HL-60/S4 treated with retinoic acid at 250 ng/mL for 4 days and 3 days (cell line): ENCODE data around the gene CCBE1.

Experiments used
- in situ Hi-C: fragments of 300-500 bp; cut with MboI; formaldehyde crosslinking; loops from 2 replicates; pipeline ENCODE4 v1.7.0; 2022; ENCODE audit warnings: low sequenced_read_pairs

The CCBE1 gene

DNA sequence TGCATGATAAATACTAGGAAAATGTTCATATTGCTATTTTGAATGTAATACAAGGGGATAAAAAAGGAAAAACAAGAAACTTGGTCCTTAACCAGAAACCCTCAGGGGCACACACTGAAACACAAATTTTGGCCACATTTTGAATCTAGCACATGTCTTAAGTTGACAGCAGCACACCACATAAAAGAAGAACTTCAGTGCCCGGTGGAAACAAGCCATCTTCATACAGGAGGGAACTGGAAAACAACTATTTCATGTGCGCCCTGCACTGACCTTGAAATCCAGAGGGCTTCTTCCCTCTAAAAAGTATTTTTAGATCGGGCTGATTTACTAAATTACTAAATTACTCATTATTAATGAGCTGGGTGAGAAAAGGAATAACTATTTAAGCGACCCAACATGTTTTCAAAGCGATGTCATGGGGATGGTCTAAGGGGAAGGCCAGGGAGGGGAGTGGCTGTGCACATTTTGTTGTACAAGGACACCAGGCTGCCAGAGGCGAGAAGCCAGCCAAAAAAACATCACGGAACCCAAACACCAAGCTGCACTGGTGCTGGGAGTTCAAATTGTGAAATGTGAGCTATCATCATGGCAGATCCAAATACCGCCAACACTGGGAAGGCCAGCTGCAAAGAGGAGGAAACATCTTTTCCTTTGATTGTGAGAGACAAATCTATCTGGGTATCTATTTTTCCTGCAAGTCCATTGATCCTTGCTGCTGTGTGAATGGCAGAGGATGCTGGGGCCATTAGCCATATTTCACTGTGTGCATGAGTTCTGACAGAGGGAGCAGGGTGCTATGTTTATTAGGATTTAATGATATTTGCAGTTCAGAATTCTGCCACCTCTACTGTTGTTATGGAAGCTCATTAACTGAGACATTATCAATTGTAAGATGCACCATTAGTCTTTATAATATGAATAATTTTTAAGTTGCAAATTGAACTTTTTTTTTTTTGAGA lies 187.5 kb downstream of the CCBE1 start:
- in situ Hi-C loops = no loop called here

DNA sequence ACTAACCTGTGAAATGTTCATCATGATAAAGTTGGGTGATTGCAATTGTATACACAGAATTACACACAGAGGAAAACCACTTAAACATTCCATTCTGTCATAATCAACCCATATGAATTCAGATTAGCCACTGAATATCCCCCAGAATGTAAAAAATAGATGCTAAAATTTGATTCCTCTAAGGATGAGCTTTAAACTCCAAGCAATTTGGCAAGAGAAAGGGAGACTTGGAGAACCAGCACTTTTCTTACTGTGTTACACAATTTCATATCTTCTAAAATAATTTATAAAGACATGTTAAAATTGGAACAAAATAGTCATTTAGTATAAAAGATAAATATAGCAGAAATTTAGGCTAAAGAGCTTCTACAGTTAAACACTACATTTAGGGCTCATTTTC lies 191.9 kb downstream of the CCBE1 start:
- in situ Hi-C loops = no loop called here

DNA sequence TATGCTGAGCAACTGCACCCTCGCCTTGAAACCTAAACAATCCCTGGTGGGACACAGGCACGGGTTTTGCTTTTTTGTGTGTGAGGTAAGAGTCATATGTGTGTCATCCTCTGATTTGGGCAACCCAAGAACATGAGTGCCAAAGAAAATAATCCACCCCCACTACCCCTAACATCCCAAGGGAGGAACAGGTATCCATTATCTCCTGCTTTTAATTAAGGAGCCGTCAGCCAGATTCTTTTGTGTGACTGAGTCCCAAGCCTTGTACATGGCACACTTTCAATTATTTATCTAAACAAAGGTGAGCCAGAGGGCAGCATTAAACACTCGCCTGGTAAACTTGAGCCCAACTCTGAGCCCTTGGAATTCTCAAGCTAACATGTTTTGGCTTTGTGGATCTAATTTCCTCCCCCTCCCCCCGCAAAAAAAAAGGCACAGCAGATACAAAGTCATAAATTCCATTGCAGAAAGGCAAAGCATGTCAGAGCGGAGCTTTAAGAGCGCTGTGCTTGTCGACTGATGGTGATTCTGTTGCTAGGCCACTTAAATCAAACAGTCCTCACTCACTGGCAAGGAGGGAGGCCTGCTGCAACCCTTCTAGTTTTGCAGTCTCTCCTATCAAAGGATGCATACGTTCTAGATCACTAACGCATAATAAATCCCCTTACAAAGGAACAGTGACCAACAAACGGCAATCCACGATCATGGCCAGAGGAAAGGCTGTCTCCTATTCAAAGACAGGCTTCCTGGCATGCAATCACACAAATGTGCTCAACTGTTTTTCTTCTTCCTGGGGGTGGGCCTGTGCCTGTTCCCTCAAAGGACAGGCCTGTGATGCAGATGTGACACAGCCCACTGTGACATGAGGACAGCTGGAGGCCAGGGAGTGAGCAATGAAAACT lies 194.7 kb downstream of the CCBE1 start:
- in situ Hi-C loops = no loop called here

DNA sequence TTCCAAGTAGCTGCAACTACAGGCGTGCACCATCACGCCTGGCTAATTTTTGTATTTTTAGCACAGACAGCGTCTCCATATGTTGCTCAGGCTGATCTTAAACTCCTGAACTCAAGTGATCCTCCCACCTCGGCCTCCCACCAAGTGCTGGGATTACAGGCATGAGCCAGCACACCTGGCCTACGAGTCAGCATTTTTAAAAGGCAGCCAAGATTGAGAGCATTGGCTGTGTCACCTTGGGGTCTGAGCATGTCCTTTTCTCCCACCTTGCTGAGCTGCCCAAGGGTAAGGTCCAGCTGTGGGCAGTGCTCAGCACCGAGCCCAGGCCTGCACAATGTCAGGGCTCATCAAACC lies 195.3 kb downstream of the CCBE1 start:
- in situ Hi-C loops = no loop called here

DNA sequence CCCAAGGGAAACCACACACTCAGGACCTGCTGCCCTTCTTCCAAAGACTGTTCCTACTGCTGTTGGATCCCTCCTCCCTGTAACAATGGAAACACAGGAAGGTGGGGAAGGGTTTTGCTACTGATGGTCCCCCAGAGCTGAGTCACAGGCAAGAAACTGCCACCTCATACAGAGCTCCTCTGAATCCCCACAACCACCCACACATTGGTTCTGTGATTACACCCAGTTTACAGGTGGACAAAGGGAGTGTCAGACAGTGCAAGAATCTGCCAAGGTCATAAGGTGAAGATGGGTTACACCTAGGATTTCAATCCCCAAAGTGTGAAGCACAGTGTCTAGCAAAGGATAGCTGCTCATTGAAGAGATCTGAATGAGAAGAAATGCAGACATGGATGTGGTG lies 196.5 kb downstream of the CCBE1 start:
- in situ Hi-C loops = no loop called here

DNA sequence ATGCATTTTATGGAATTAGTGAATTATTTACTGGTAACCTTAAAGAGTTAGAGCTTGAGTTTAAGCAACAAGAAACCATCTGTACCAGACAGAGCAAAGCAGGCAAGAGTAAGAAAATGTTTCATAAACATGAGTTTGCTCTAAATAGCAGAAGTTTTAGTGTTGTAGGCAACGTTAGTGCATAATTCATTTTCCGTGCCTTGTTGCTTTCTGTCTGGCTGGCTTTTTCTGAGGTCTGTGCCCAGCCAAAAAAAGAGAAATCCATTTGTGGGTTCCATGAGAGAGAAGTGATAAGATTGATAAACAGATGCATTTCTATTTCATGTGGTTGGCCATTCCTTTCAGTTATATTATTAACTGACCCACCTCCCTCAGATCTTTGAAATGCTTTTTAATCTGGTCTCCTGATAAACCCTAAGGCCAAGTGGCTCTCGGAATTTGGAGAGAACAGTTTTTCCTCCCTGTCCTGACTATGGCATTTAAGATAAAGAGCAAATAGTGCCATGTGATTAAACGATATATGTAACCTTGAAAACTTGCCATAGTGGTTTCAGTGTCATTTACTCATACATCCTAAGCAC lies 198.6 kb downstream of the CCBE1 start:
- in situ Hi-C loops = no loop called here

DNA sequence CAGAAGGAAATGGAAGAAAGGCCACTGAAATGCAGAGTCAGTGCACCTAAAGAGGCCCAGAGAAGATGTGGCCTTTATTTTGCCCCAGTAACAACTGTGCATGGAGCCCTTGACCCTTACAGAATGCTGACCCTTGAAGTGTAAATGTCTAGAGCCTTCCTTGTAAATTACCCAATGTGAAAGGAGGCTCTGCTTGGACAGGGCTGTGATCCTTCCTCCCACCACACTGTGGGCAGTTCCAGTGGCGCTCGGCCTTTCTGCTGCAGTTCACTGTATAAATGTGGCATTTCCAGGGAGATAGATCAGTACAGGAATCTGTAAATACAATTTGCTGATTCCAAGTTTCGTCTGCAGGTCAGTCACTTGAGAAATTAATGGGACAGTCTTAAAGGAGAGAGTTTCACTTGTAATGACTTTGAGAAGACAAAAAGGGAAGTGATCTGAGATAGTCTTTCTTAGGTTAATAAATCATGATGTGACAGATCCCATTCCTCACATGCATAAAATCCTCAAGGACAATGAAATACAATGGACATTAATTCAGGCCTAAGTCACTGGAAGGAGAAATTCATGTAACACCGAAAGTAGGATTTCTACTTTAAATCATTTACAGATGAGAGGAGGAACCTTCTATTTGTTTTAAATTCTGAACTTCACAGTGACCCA lies 204.3 kb downstream of the CCBE1 start:
- in situ Hi-C loops = no loop called here

DNA sequence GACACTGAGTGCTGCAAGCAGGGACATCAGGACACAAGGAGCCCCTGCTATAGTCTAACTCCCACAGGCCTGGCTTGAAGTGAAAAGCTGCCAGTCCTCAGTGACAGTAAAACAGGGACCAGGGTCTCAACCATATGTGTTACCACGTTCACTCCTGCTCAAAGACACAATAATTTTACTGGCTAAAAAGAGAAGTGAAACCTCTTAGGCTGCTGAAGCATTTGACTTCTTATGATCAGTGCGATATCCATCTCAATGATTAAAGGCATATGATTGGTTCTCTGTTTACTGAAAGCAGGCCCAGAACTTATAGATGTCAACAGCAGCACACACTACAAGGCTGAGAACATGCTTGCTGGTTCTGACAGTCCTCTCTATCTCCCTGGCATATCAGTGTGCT lies 208.3 kb downstream of the CCBE1 start:
- in situ Hi-C loops = no loop called here

DNA sequence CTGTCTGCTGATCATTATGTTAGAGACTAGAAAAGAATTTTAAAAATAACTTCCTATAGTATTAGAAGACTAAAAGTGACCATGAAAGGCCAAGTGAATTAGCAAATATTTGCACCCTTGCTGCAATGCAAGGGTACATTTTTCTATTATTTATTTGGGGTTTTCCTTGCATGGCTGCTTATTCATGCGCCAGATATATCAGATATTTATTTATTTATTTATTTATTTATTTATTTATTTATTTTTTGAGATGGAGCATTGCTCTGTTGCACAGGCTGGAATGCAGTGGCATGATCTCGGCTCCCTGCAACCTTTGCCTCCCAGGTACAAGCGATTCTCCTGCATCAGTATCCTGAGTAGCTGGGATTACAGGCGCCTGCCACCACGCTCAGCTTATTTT lies 211.8 kb downstream of the CCBE1 start:
- in situ Hi-C loops = no loop called here

DNA sequence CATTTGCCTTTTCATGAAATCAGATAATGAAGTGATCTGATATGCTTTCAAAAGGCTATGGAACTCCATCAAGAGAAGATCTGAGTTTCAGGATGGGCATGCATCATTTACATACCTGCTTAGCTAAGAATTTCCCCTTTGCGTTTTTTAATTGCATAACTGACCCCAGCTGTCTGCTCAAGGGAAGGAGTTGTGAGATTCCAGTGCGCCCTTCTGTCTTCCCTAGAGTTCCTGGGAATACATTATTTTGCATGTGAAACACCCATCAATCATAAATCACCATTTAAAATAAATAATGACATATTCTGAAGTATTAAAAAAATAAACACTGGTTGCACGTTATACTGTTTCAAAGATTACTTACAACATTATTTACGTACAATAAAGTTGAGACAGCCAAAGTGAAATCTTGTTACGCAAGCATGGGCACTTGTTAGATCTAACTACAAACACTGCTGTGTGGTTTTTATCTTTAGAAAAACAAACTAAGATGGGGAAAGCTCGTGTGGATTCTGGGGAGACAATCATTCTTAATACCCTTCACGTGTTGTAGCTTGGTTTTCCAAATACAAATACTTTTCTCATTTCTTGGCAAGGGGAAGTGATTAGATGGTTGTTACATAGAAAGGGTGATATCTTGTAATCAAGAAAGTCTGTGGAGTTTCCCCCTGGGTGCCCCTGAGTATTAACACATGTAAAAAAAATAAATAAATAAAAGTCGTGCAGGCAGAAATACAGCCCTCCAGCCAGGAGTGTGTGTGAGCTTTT lies 212.5 kb downstream of the CCBE1 start:
- in situ Hi-C loops = no loop called here

DNA sequence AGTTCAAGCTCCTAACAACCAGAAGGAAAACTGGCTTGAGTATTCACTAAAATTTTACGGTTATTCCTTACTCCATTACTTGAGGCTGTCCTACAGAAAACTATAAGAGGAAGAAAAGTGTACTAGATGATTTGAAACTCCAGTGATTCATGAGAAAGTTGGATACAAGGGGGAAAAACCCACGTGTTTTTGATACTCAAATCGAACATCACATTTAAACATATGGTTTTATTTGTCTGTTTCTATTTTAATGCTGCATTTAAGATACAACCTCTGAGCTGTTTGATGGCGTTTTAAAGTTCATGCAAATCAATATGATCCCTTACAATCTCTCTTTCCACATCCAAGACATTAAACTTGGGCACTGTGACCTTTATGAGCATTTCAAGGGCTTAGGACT lies 213.1 kb downstream of the CCBE1 start:
- in situ Hi-C loops = no loop called here

DNA sequence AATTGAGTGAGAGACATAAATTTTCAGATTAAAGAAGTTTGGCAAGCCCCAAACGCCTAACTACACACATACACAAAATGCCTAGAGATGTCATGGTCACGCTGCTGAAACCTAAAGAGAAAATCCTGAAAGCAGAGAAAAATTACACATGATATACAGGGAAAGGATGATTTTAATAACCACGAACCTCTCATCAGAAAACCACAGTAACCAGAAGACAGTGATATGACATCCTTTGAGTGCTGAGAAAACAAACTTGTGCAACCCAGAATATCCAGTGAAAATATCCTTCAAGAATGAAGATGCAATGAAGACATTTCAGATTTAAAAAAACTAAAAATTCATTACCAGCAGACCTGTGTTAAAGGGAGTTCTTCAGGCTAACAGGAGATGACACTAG lies 215.8 kb downstream of the CCBE1 start:
- in situ Hi-C loops = no loop called here

DNA sequence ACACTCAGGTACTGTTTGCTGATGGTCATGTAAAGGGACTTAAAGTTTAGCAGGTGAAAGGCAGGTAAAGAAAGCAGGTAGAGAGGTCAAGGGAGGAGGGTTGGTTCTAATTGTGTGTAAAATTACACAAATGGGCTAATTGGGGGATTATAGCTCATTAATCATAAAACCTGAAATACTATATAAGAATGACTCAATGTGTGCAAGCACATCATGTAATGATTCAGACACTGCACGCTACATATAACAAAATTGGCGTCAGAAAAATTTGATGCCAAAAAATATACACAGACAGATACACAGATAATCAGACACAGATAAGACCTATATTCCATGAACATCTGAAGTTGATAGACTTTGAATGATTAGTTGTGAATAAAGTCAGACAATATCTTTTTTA lies 217.4 kb downstream of the CCBE1 start:
- in situ Hi-C loops = no loop called here

DNA sequence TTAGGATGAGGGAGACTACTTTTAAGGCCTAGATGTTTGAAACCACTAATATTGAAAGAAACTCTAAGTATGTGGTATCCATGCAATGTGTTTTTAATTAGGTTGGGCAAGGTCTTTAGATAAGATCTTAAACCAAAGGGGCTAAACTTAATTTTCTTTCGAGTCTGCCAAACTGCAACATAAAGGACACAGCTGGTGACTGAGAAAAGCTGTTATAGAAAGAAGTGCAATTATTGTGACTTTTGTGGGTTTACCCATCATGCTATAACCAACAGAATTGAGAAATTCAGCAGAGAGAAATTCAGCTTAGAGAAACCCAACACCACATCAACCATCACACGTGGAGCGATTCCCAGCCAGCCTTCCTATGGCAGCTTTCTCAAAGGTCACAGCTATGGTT lies 218.6 kb downstream of the CCBE1 start:
- in situ Hi-C loops = no loop called here

DNA sequence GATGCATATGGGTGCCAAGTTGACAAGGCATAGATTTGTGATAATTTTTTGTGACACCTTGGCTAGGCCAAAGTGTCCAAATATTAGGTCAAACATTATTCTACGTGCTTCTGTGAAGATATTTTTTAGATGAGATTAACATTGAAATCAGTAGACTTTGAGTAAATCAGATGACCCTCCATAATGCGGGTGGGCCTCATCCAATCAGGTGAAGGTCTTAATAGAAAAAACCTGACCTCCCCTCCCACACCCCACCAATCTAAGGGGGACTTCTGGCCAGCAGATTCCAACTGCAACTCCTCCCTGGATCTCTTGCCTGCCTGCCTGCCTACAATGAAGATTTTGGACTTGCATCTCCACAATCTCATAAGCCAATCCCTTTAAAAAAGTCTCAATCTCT lies 219.4 kb downstream of the CCBE1 start:
- in situ Hi-C loops = no loop called here

DNA sequence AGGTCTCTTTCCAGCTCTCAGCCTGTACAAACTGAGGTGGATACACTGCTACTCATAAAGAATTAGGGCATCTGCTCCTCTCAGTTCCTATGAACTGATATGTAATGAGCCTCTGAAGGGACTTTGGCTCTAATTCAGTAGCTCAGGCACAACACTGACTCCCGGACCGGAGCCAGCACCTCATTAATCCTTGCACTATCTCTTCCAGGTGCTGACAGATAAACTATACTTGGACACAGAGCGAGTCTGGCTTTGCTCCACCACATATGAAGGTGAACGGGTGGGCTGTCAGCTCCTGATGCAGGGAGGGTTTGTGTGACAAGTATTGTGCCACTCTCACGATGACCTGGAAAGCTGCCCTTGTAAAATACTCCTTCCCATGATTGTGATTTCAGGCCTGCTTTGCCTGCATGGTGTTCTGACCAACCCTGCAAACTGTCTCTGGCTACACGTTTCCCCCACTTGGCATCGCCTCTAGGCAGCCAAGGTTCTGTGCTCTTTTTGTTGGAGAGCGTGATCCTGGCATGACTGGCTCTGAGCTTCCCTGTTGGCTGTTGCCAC lies 226.6 kb downstream of the CCBE1 start:
- in situ Hi-C loops = no loop called here

DNA sequence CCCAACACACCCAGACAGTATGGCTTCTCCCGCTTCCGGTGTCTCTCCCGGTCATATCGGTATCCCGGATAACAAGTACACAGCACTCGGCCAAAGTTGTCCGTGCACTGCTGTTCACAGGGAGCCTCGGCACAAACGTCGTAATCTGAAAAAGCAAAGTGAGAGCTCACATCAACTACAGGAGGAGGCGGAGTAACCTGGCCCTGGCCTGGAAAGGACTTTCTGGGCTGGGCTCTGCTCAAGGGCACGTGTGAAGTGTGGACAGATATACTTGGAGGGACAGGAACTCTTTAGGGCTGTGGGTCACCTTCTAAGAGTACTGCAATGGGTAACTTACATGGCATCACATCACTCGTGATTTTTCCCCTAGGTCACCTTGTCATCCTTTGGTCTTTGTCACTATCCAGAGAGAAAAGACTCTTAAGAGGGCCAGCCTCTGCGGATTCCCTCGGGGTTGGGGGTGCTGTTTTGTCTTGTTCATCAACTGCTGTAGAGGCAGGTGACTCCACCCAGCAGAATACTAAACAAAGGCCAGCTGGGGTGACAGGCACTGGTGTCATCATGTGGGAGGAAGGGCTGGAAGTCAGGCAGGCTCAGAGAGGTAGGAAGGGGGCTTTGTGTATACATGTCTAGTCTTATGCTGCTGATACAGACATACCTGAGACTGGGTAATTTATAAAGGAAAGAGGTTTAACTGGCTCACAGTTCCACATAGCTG lies 227.6 kb downstream of the CCBE1 start:
- in situ Hi-C loops = no loop called here

DNA sequence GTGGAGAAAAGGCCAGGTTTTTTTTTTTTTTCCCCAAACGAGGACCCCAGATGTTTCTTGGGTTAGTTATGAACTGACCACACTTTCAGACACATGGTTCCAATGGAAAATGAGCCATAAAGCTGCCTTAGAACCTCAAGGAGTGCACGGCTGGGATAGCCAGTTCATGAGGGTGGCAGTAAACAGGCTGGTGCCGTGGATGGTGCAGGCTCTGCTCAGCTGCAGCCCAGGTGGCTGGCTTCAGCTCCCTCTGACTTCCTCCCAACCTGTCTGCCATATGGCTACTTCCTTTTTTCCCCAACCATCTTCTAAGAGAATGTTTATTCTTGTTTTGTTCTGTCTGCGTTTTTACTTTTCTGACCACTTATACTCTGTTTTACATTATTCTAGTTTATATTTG lies 228.4 kb downstream of the CCBE1 start:
- in situ Hi-C loops = no loop called here

DNA sequence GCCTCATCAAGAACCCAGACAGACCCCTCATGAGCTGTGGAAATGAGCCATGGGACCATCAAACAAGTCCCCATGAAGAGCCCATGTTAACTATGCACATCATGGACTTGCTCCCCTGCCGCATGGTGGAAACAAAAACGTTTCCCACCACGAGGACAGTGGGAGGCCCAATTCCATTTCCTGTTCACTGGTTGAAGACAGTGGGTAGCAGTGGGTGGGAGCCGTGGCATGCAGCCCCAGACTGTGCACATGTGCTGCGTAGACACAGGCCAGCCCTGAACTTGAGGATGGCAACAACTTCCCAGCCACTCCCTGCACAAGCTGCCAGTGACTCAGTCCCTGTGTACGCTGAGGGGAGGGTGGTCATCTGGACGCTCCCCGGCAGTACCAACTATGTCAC lies 229.7 kb downstream of the CCBE1 start:
- in situ Hi-C loops = no loop called here
